H9 (cell line): ENCODE data around the gene AK5. TPM values are rescaled to one million over a fixed set of nuclear protein-coding genes. Genes with fewer than 3 reads are reported as not detected.

Experiments
- DNase-seq: peaks from one replicate; pipeline ENCODE4 v3.0.0-alpha.2; 2017
- H2AFZ ChIP-seq: one replicate; pipeline ENCODE4 v1.6.1; 2013; ENCODE audit warnings: mild to moderate bottlenecking, low read length, control low read depth, moderate library complexity
- H2AK5ac ChIP-seq: 2 replicates; pipeline ENCODE4 v1.6.1; 2013; ENCODE audit warnings: low read length, control low read depth, mixed read lengths; ENCODE audit not compliant: insufficient read length
- H2BK120ac ChIP-seq: one replicate; pipeline ENCODE4 v1.6.1; 2013; ENCODE audit warnings: low read depth, mild to moderate bottlenecking, low read length, control low read depth, inconsistent platforms; ENCODE audit not compliant: poor library complexity, severe bottlenecking
- H2BK12ac ChIP-seq: 2 replicates; pipeline ENCODE4 v1.6.1; 2013; ENCODE audit warnings: low read length, control low read depth, mixed read lengths, low read depth; ENCODE audit not compliant: insufficient read length
- H2BK15ac ChIP-seq: 2 replicates; pipeline ENCODE4 v1.6.1; 2013; ENCODE audit warnings: low read depth, low read length, control low read depth
- H2BK20ac ChIP-seq: one replicate; pipeline ENCODE4 v1.6.1; 2013; ENCODE audit warnings: low read depth, mild to moderate bottlenecking, low read length, control low read depth, inconsistent platforms; ENCODE audit not compliant: poor library complexity, severe bottlenecking
- H2BK5ac ChIP-seq: 2 replicates; pipeline ENCODE4 v1.6.1; 2013; ENCODE audit warnings: low read length, control low read depth, mixed read lengths; ENCODE audit not compliant: insufficient read length
- H3K14ac ChIP-seq: 2 replicates; pipeline ENCODE4 v1.6.1; 2013; ENCODE audit warnings: low read length, control low read depth; ENCODE audit not compliant: insufficient read depth
- H3K18ac ChIP-seq: 2 replicates; pipeline ENCODE4 v1.6.1; 2013; ENCODE audit warnings: low read depth, mild to moderate bottlenecking, mixed read lengths, low read length, control low read depth; ENCODE audit not compliant: insufficient read length
- H3K23ac ChIP-seq: 2 replicates; pipeline ENCODE4 v1.6.1; 2013; ENCODE audit warnings: low read length, control low read depth, mixed read lengths, low read depth; ENCODE audit not compliant: insufficient read length
- H3K23me2 ChIP-seq: 2 replicates; pipeline ENCODE4 v1.6.1; 2013; ENCODE audit warnings: low read depth, mild to moderate bottlenecking, mixed read lengths, low read length, control low read depth; ENCODE audit not compliant: insufficient read length, poor library complexity, severe bottlenecking
- H3K27ac ChIP-seq: 2 replicates; pipeline ENCODE4 v1.5.1; 2013; ENCODE audit warnings: low read length, control low read depth, mixed read lengths, low read depth; ENCODE audit not compliant: insufficient read length
- H3K27me3 ChIP-seq: 2 replicates; pipeline ENCODE4 v1.6.1; 2013; ENCODE audit warnings: low read length, control low read depth, inconsistent platforms; ENCODE audit not compliant: insufficient read depth
- H3K4ac ChIP-seq: 2 replicates; pipeline ENCODE4 v1.6.1; 2013; ENCODE audit warnings: low read depth, mild to moderate bottlenecking, control low read depth, inconsistent platforms, low read length, moderate library complexity
- H3K4me1 ChIP-seq: 2 replicates; pipeline ENCODE4 v1.6.1; 2013; ENCODE audit warnings: low read length, control low read depth, inconsistent platforms; ENCODE audit not compliant: insufficient read depth
- H3K4me2 ChIP-seq: 2 replicates; pipeline ENCODE4 v1.6.1; 2013; ENCODE audit warnings: low read length, control low read depth, mixed read lengths; ENCODE audit not compliant: insufficient read length, insufficient read depth
- H3K56ac ChIP-seq: 2 replicates; pipeline ENCODE4 v1.6.1; 2013; ENCODE audit warnings: low read depth, mild to moderate bottlenecking, mixed read lengths, low read length, control low read depth; ENCODE audit not compliant: insufficient read length
- H3K79me1 ChIP-seq: 2 replicates; pipeline ENCODE4 v1.6.1; 2013; ENCODE audit warnings: low read depth, mild to moderate bottlenecking, moderate library complexity, low read length, control low read depth, inconsistent platforms; ENCODE audit not compliant: insufficient read depth, poor library complexity, severe bottlenecking
- H3K79me2 ChIP-seq: 2 replicates; pipeline ENCODE4 v1.6.1; 2013; ENCODE audit warnings: low read length, control low read depth, inconsistent platforms; ENCODE audit not compliant: insufficient read depth
- H3K9ac ChIP-seq: 2 replicates; pipeline ENCODE4 v1.6.1; 2013; ENCODE audit warnings: low read length, control low read depth, mixed read lengths; ENCODE audit not compliant: insufficient read length; ENCODE audit errors: extremely low read depth
- H3K9me3 ChIP-seq: one replicate; pipeline ENCODE4 v1.6.1; 2013; ENCODE audit warnings: low read depth, low read length, inconsistent platforms; ENCODE audit not compliant: control insufficient read depth
- H3T11ph ChIP-seq: one replicate; pipeline ENCODE4 v1.6.1; 2013; ENCODE audit warnings: mild to moderate bottlenecking, low read length, control low read depth, inconsistent platforms
- H4K20me1 ChIP-seq: one replicate; pipeline ENCODE4 v1.6.1; 2013; ENCODE audit not compliant: control insufficient read depth, insufficient read length, insufficient read depth
- H4K5ac ChIP-seq: 2 replicates; pipeline ENCODE4 v1.6.1; 2013; ENCODE audit warnings: low read depth, mild to moderate bottlenecking, mixed read lengths, low read length, control low read depth; ENCODE audit not compliant: insufficient read length
- H4K8ac ChIP-seq: replicated peaks from 2 replicates; pipeline ENCODE4 v1.6.1; 2013; ENCODE audit warnings: low read length, control low read depth, mixed read lengths, low read depth; ENCODE audit not compliant: insufficient read length
- H4K91ac ChIP-seq: 2 replicates; pipeline ENCODE4 v1.6.1; 2013; ENCODE audit warnings: low read depth, mild to moderate bottlenecking, moderate library complexity, mixed read lengths, low read length, control low read depth; ENCODE audit not compliant: insufficient read length
- H3K27ac Mint-ChIP-seq, 3 experiments: 2 replicates in 2 of 3; 3 replicates in 1 of 3; pipeline ENCODE4 v1.8.0; 2020 to 2021; ENCODE audit warnings: mixed read lengths in 3 of 3, mild to moderate bottlenecking in 1 of 3, moderate library complexity in 1 of 3
- H3K27me3 Mint-ChIP-seq: 2 replicates; pipeline ENCODE4 v1.8.0; 2021; ENCODE audit warnings: low read depth, mild to moderate bottlenecking, moderate library complexity, mixed read lengths
- H3K36me3 Mint-ChIP-seq, 3 experiments: 2 replicates in 2 of 3; 3 replicates in 1 of 3; pipeline ENCODE4 v1.8.0; 2020 to 2021; ENCODE audit warnings: low read depth in 3 of 3, mixed read lengths in 3 of 3; ENCODE audit not compliant: insufficient read depth in 1 of 3
- H3K4me1 Mint-ChIP-seq, 2 experiments: 2 replicates each; pipeline ENCODE4 v1.8.0; 2020; ENCODE audit warnings: mixed read lengths in 2 of 2
- H3K4me3 Mint-ChIP-seq, 2 experiments: 2 replicates in 1 of 2; 3 replicates in 1 of 2; pipeline ENCODE4 v1.8.0; 2020 to 2021; ENCODE audit warnings: mild to moderate bottlenecking in 2 of 2, mixed read lengths in 2 of 2, moderate library complexity in 1 of 2
- H3K9me3 Mint-ChIP-seq, 2 experiments: 2 replicates in 1 of 2; 3 replicates in 1 of 2; pipeline ENCODE4 v1.8.0; 2020; ENCODE audit warnings: mild to moderate bottlenecking in 2 of 2, mixed read lengths in 2 of 2, moderate library complexity in 1 of 2
- WGBS: extraction: QIAGEN DNeasy Blood & Tissue Kit; methylation state at CpG from one replicate; pipeline ENCODE4 v1.1.7; 2013; ENCODE audit warnings: missing lambda C conversion rate, low lambda C conversion rate, mixed read lengths; ENCODE audit not compliant: insufficient read length; ENCODE audit errors: extremely low coverage; 5-methylcytosine and 5-hydroxymethylcytosine counted together
- total RNA-seq: library from RNA; stranded (reverse); gene quantifications from 2 replicates; pipeline ENCODE4 v1.2.1, GENCODE V29; 2021
- TF ChIP-seq, protein P1 (sequence below): fragments of 200-600 bp; sonication (generic); conservative IDR thresholded peaks from 3 replicates; pipeline ENCODE4 v1.8.0; 2021; ENCODE audit warnings: antibody characterized with exemption, mild to moderate bottlenecking

Gene AK5
- total RNA-seq, 1 experiment from 2014 or later: 2.5 TPM

GRCh38 chr1:77504986-77505385 is 223.2 kb downstream of the AK5 start:
- H3K4me2 ChIP-seq: no peak overlapping the region
- H3T11ph ChIP-seq: no peak overlapping the region
- no peak overlapping the region for H2BK12ac ChIP-seq
- H3K27me3 ChIP-seq: no peaks in the 10 kb centered on the region
- no peak for DNase-seq
- H3K27me3 Mint-ChIP-seq: 0 out of 2 replicates have a peak, but pooled peaks cover 1% of the 10 kb centered on the region
- H2BK5ac ChIP-seq: no peak overlapping the region
- H4K5ac ChIP-seq: no peak overlapping the region
- no CpG with 5 or more reads among the region's 4 CpGs for WGBS
- H3K4me1 ChIP-seq: no peaks in the 10 kb centered on the region
- no peak overlapping the region for H3K23ac ChIP-seq
- no peaks in the 10 kb centered on the region for H3K9me3 ChIP-seq
- no peak overlapping the region for H4K91ac ChIP-seq
- H3K9me3 Mint-ChIP-seq: no peaks in the 10 kb centered on the region
- no peak overlapping the region for H2BK15ac ChIP-seq
- H3K4me1 Mint-ChIP-seq: no peaks in the 10 kb centered on the region
- no peak overlapping the region for H3K14ac ChIP-seq
- H3K27ac ChIP-seq: no peak overlapping the region
- H3K27ac Mint-ChIP-seq: no peak overlapping the region
- H3K36me3 Mint-ChIP-seq: no peaks in the 10 kb centered on the region; a peak in 1 of 7 replicates
- TF ChIP-seq, protein P1, sequence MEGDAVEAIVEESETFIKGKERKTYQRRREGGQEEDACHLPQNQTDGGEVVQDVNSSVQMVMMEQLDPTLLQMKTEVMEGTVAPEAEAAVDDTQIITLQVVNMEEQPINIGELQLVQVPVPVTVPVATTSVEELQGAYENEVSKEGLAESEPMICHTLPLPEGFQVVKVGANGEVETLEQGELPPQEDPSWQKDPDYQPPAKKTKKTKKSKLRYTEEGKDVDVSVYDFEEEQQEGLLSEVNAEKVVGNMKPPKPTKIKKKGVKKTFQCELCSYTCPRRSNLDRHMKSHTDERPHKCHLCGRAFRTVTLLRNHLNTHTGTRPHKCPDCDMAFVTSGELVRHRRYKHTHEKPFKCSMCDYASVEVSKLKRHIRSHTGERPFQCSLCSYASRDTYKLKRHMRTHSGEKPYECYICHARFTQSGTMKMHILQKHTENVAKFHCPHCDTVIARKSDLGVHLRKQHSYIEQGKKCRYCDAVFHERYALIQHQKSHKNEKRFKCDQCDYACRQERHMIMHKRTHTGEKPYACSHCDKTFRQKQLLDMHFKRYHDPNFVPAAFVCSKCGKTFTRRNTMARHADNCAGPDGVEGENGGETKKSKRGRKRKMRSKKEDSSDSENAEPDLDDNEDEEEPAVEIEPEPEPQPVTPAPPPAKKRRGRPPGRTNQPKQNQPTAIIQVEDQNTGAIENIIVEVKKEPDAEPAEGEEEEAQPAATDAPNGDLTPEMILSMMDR: no peak
- no peak overlapping the region for H2AK5ac ChIP-seq
- no peak overlapping the region for H2AFZ ChIP-seq
- no peak overlapping the region for H3K4me3 Mint-ChIP-seq
- H4K20me1 ChIP-seq: no peaks in the 10 kb centered on the region
- no peak overlapping the region for H3K18ac ChIP-seq
- no peak overlapping the region for H3K4ac ChIP-seq
- H3K79me1 ChIP-seq: no peaks in the 10 kb centered on the region
- H2BK20ac ChIP-seq: no peak overlapping the region
- H3K79me2 ChIP-seq: no peaks in the 10 kb centered on the region
- no peaks in the 10 kb centered on the region for H3K23me2 ChIP-seq
- H4K8ac ChIP-seq: no peak overlapping the region
- no peak overlapping the region for H2BK120ac ChIP-seq
- no peak overlapping the region for H3K56ac ChIP-seq
- H3K9ac ChIP-seq: no peak overlapping the region
